ENCODE results near the gene HSF5. TPM values are rescaled to one million over a fixed set of nuclear protein-coding genes. Genes with fewer than 3 reads are reported as not detected.

HSF5 gene
- total RNA-seq (4.8 and 5.1 TPM in 2 replicates), polyA plus RNA-seq (2.2 TPM in 2 replicates), polyA minus RNA-seq (2.7 and 4.7 TPM in 2 replicates)
- total RNA-seq (2013): 3.2 TPM

GRCh38 chr17:58487589-58488427 lies at the start of gene HSF5:
Gene HSF5 (minus strand): TSS chr17:58488408. CDS start chr17:58488274, 134 bp downstream.
- no peaks in the 10 kb centered on the region for H3K9me3 Mint-ChIP-seq (ENCODE audit: insufficient read depth)
- Histone ChIP-seq H2AFZ (ENCODE audit: insufficient read depth, low read depth, low read length, poor library complexity, severe bottlenecking) (peak within 1 kb of the TSS; percentile 93), H3K9ac (ENCODE audit: low read length) (peak within 1 kb of the TSS; percentile 64), H3K4me1 (ENCODE audit: control insufficient read depth in 2 of 2, insufficient read depth in 2 of 2, low read length in 2 of 2) (peaks cover 6 to 11% of the 10 kb centered on the region in 2 donors), H3K4me2 (replicated peaks; ENCODE audit: low read depth, low read length, poor library complexity, severe bottlenecking) (peak within 1 kb of the TSS; percentile 88), H3K4me3 (ENCODE audit: control extremely low read depth in 1 of 5, extremely low read depth in 1 of 5, insufficient read depth in 1 of 5, low read depth in 2 of 5, low read length in 4 of 5) (peak within 1 kb of the TSS in 4 of 5 experiments; percentile 40 to 60 (median 56)), H3K27me3 (replicated peaks in 1 of 4; ENCODE audit: control extremely low read depth in 1 of 4, control insufficient read depth in 3 of 4, insufficient read depth in 4 of 4, low read length in 3 of 4) (no peaks in the 10 kb centered on the region), H3K79me2 (ENCODE audit: control insufficient read depth, insufficient read depth, low read length) (no peaks in the 10 kb centered on the region), H3K36me3 (replicated peaks in 1 of 2; ENCODE audit: control extremely low read depth in 1 of 2, control insufficient read depth in 1 of 2, extremely low read depth in 1 of 2, insufficient read depth in 2 of 2, low read length in 1 of 2) (peaks cover 4 to 26% of the 10 kb centered on the region in 2 experiments), H4K20me1 (ENCODE audit: control insufficient read depth, insufficient read depth, low read length, poor library complexity, severe bottlenecking) (no peaks in the 10 kb centered on the region), H3K9me3 (ENCODE audit: control extremely low read depth in 1 of 3, control insufficient read depth in 2 of 3, insufficient read depth in 1 of 3, low read length in 2 of 3) (no peaks in the 10 kb centered on the region), H3K27ac (ENCODE audit: low read length in 2 of 2) (peak within 1 kb of the TSS; percentile 13 to 79)
- intact Hi-C loops (cut with micrococcal nuclease): loop anchor here (1.0 kb wide), 3 partner anchors 16 to 171 kb away; no protein-coding TSS in a partner anchor
- DNase-seq (peak; percentile 92), ATAC-seq (ENCODE audit: low read depth) (peak; percentile 94)
- 23% methylated on average over 97 of the region's 98 CpGs for WGBS (ENCODE audit: insufficient coverage)
- POLR2A ChIA-PET: interaction anchor here (0.6 to 1.4 kb wide), 10 partner anchors 9 to 1574 kb away, joined by 3 to 11 read pairs (median 5); partner anchors contain the start of genes CLTC, TRIM25 and TSPOAP1
- H3K27me3 Mint-ChIP-seq: no peaks in the 10 kb centered on the region
- TF ChIP-seq CTCF (IDR thresholded peaks at IDR 0.05): peak; percentile 81
- TF ChIP-seq EZH2 (IDR thresholded peaks at IDR 0.05; ENCODE audit: borderline replicate concordance, insufficient read depth, low read depth, low read length, poor library complexity, severe bottlenecking): no peak
- CTCF ChIA-PET: interaction anchor here (0.6 to 4.6 kb wide), 21 partner anchors 9 to 241 kb away, joined by 3 to 51 read pairs (median 6); partner anchors contain the start of genes MTMR4, RNF43 and SUPT4H1
- H3K4me1 Mint-ChIP-seq: peaks cover 11% of the 10 kb centered on the region
- H3K27ac Mint-ChIP-seq: peak within 1 kb of the TSS; percentile 83
- peak within 1 kb of the TSS; percentile 86 for H3K4me3 Mint-ChIP-seq
